Thoracic aorta (tissue), 2 donors: ENCODE results near the gene POLR3GL. TPM values are rescaled to one million over a fixed set of nuclear protein-coding genes. Genes with fewer than 3 reads are reported as not detected.

Experiments used
- total RNA-seq, 2 donors: library from RNA; depleted of rRNA; stranded (reverse); fragments of >200 nt; gene quantifications; one replicate each; pipeline versions ENCODE4 v1.1.0 to v1.2.3, GENCODE V29; 2016

POLR3GL gene
- total RNA-seq, 2 donors from 2014 or later = 16.9 TPM

Other genes with a start within 250 kb of the POLR3GL start
- under 1 TPM in 1 of 2 donors, not detected in 1; 0.28 TPM for gene CD160, start 245.2 kb upstream of the POLR3GL start, total RNA-seq
- gene RNF115, start 140.6 kb upstream of the POLR3GL start, total RNA-seq = 10 to 100 TPM; 52.7 to 60.4 TPM
- gene POLR3C, start 140.5 kb upstream of the POLR3GL start, total RNA-seq = 10 to 100 TPM; 23.4 to 42.9 TPM
- 10 to 100 TPM in 1 of 2 donors, 1 to 10 TPM in 1; 3.6 to 19.1 TPM for gene NUDT17, start 119.1 kb upstream of the POLR3GL start, total RNA-seq
- 10 to 100 TPM; 34.4 to 60.1 TPM for gene PIAS3, start 105.6 kb upstream of the POLR3GL start, total RNA-seq
- gene ANKRD35, start 78.8 kb upstream of the POLR3GL start, total RNA-seq = 10 to 100 TPM in 1 of 2 donors, 1 to 10 TPM in 1; 9.6 to 15.7 TPM
- gene ITGA10, start 54.6 kb upstream of the POLR3GL start, total RNA-seq = 100 to 1,000 TPM; 156 to 267 TPM
- 10 to 100 TPM; 21.7 to 25.3 TPM for gene PEX11B, start 46.0 kb upstream of the POLR3GL start, total RNA-seq
- 100 to 1,000 TPM in 1 of 2 donors, 10 to 100 TPM in 1; 37.8 to 151 TPM for gene RBM8A, start 37.2 kb upstream of the POLR3GL start, total RNA-seq
- gene LIX1L, start 6.7 kb upstream of the POLR3GL start, total RNA-seq = 10 to 100 TPM; 45.4 to 49.5 TPM
- gene ANKRD34A, start 115 bp upstream of the POLR3GL start, total RNA-seq = 1 to 10 TPM; 1.1 TPM
- gene TXNIP, start 31.9 kb downstream of the POLR3GL start, total RNA-seq = 100 to 1,000 TPM; 423 to 622 TPM
- gene HJV, start 57.0 kb downstream of the POLR3GL start, total RNA-seq = not detected
- 1 to 10 TPM; 4.2 to 5.0 TPM for gene NBPF10, start 180.1 kb downstream of the POLR3GL start, total RNA-seq